Loucy (cell line): ENCODE measurements around the gene SLC25A11.

Experiments
- CTCF ChIP-seq: fragments of 200-600 bp; sonication (generic); conservative IDR thresholded peaks from 2 replicates; pipeline ENCODE4 v1.5.1; 2014; ENCODE audit warnings: mild to moderate bottlenecking, antibody characterized with exemption, low read length
- EZH2phosphoT487 ChIP-seq: fragments of 200-600 bp; IDR thresholded peaks from 2 replicates; pipeline ENCODE4 v1.6.1; 2018; ENCODE audit warnings: antibody characterized with exemption, mild to moderate bottlenecking, moderate library complexity, borderline replicate concordance

DNA sequence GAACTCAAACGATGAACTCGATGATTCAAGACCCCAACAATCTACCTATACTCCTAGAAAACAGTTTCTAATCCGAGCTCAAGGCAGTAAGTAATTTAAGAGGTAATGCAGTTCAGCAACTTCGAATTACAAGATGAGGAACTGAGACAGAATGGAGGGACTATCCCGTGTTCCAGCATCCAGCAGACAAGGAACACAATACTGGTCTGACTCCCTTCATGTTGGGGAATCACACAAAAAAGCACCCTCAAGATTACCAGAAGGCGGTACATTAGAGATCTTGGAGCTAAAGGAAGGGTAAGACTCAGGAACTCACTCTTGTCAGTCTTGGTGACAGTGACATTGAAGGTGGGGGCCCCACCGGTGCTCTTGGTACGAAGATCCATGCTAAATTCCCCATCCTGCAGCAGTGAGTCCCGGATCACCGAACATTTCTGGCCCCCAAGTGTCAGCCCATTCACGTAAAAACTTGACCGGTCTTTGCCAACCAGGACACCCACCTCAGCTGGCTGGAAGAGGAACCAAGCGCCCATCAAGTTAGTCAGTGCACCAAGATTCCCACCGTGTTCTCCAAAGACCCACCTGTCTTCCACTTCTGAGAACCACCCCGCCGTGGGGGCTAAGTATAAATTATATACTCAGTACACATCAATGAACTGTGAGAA lies 6.6 kb upstream of the SLC25A11 start:
- TF ChIP-seq CTCF (no peak), EZH2phosphoT487 (no peak)
